Measurements from ENCODE around the gene EXOC3. TPM values are rescaled to one million over a fixed set of nuclear protein-coding genes. Genes with fewer than 3 reads are reported as not detected.

Gene EXOC3
- total RNA-seq, 1 experiment from 2014 or later = 55.0 TPM

DNA sequence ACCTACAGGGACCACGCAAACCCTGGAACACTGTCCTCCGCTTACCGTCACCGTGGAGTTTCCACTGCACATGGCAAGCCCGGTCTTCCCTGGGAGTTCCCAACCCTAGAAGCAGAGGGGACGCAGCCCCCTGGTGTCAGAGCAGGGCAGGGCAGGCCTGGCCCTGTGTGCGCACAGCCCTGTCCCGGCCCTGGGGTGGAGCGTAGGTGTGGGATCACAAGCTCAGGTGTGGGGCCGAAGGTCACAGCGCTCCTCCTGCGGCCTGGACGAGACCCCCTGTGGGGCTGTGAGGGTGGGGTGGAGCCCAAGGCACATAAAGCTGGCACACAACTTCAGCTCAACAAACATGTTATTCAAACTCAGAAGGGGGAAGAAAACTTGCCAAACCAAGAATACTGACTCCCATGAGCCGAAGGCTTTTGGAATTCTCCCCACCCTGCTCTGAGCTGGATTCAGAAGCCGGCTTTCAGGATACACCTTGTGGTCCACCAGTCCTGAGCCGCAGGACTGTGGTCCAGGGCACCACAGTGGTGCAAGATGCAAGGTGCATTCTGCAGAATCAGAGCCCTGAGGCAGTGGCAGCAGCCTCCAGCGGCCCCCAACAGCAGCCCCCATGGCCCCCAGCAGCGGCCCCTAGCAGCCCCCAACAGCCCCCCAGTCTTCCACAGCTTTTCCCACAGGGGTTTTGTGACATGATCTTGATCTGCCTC, 11.8 kb upstream of the EXOC3 start:
- POLR2A ChIA-PET = interaction anchor here (0.6 kb wide), 1 partner anchor 83 kb away, joined by 11 read pairs; no protein-coding TSS in a partner anchor
- no peaks in the 10 kb centered on the region for H3K36me3 ChIP-seq (ENCODE audit: control insufficient read depth, insufficient read depth, low read length)
- BruUV-seq (replicated peaks) = no TSS peak
- in situ Hi-C loops (cut with HindIII; ENCODE audit: low pct_unique_long_range_greater_than_20kb, low sequenced_read_pairs) (no loop called here), intact Hi-C loops (cut with micrococcal nuclease; ENCODE audit: unreplicated experiment) (loop anchor here (5.0 kb wide), 1 partner anchor 114 kb away; no protein-coding TSS in a partner anchor)
- no peak overlapping the region for H3K4me3 ChIP-seq (ENCODE audit: low read depth in 2 of 2, low read length in 2 of 2)
- DNase-seq (ENCODE audit: low read depth, low spot score) (no peak), ATAC-seq (peak; percentile 92)
- CTCF ChIA-PET = interaction anchor here (1.1 kb wide), 1 partner anchor 114 kb away, joined by 12 read pairs; no protein-coding TSS in a partner anchor
- TF ChIP-seq SIN3A (IDR thresholded peaks at IDR 0.05; ENCODE audit: borderline replicate concordance, insufficient read depth, low read depth, low read length) (no peak), POLR2AphosphoS5 (IDR thresholded peaks at IDR 0.05; ENCODE audit: low read depth, low read length) (no peak), TCF7L2 (IDR thresholded peaks at IDR 0.05; ENCODE audit: low read depth, low read length) (no peak), REST (IDR thresholded peaks at IDR 0.05; ENCODE audit: insufficient read depth in 1 of 2, low read depth in 2 of 2, low read length in 1 of 2) (no peak)
- TF ChIP-seq, protein P1, sequence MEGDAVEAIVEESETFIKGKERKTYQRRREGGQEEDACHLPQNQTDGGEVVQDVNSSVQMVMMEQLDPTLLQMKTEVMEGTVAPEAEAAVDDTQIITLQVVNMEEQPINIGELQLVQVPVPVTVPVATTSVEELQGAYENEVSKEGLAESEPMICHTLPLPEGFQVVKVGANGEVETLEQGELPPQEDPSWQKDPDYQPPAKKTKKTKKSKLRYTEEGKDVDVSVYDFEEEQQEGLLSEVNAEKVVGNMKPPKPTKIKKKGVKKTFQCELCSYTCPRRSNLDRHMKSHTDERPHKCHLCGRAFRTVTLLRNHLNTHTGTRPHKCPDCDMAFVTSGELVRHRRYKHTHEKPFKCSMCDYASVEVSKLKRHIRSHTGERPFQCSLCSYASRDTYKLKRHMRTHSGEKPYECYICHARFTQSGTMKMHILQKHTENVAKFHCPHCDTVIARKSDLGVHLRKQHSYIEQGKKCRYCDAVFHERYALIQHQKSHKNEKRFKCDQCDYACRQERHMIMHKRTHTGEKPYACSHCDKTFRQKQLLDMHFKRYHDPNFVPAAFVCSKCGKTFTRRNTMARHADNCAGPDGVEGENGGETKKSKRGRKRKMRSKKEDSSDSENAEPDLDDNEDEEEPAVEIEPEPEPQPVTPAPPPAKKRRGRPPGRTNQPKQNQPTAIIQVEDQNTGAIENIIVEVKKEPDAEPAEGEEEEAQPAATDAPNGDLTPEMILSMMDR (IDR thresholded peaks at IDR 0.05) = peak; percentile 85
- no peak overlapping the region for H3K27ac ChIP-seq (ENCODE audit: low read length)
- H3K4me1 ChIP-seq (ENCODE audit: control insufficient read depth, insufficient read depth, low read length) = no peaks in the 10 kb centered on the region
- no peaks in the 10 kb centered on the region for H3K27me3 ChIP-seq (ENCODE audit: control insufficient read depth, insufficient read depth, low read length)
- H3K9me3 ChIP-seq (ENCODE audit: control insufficient read depth, insufficient read depth, low read depth, low read length) = no peaks in the 10 kb centered on the region

- in situ Hi-C loops (cut with HindIII; ENCODE audit: low pct_unique_long_range_greater_than_20kb, low sequenced_read_pairs) (no loop called here), intact Hi-C loops (cut with micrococcal nuclease; ENCODE audit: unreplicated experiment) (loop anchor here (5.0 kb wide), 1 partner anchor 114 kb away; no protein-coding TSS in a partner anchor)
- CTCF ChIA-PET = interaction anchor here (1.1 to 1.3 kb wide), 2 partner anchors 115 kb away, joined by 3 to 12 read pairs; no protein-coding TSS in a partner anchor
- DNase-seq (ENCODE audit: low read depth, low spot score) (no peak), ATAC-seq (no peak)
- BruUV-seq (replicated peaks) = no TSS peak
- TF ChIP-seq POLR2AphosphoS5 (IDR thresholded peaks at IDR 0.05; ENCODE audit: low read depth, low read length) (no peak), TCF7L2 (IDR thresholded peaks at IDR 0.05; ENCODE audit: low read depth, low read length) (no peak), REST (IDR thresholded peaks at IDR 0.05; ENCODE audit: insufficient read depth in 1 of 2, low read depth in 2 of 2, low read length in 1 of 2) (no peak)
- TF ChIP-seq, protein P1 (IDR thresholded peaks at IDR 0.05) = no peak
- Histone ChIP-seq H3K36me3 (ENCODE audit: control insufficient read depth, insufficient read depth, low read length) (no peaks in the 10 kb centered on the region), H3K27me3 (ENCODE audit: control insufficient read depth, insufficient read depth, low read length) (no peaks in the 10 kb centered on the region), H3K9me3 (ENCODE audit: control insufficient read depth, insufficient read depth, low read depth, low read length) (no peaks in the 10 kb centered on the region), H3K27ac (ENCODE audit: low read length) (no peak overlapping the region), H3K4me1 (ENCODE audit: control insufficient read depth, insufficient read depth, low read length) (no peaks in the 10 kb centered on the region), H3K4me3 (ENCODE audit: low read depth in 2 of 2, low read length in 2 of 2) (no peak overlapping the region)
- POLR2A ChIA-PET = no interaction called here
Measured at GRCh38 chr5:431711-432050, 11.3 kb upstream of the EXOC3 start.
